ENCODE measurements around the gene HIVEP3.

DNA sequence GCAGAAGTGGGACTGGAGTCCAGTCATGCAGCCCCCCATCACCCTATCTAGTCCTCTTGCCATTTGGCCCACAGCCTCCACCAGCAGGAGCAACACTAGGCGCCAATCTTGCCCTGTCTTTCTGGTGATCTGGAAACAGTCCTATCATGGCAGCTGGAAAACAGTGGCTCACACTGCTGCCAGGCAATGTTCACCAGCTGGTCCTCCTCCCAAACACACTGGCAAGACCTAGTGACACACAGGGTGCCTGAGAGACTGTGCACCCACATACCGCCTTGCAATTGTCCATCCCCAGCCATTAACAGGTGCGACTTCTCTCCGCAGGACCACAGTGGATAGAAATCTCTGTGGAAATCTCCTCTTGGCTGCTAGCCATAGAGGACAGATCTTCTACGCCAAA, 105.5 kb downstream of the HIVEP3 start:
- TF ChIP-seq POLR2A (IDR thresholded peaks at IDR 0.05; ENCODE audit: low read length) (no peak), GATA1 (IDR thresholded peaks at IDR 0.05; ENCODE audit: low read depth, low read length) (no peak)

Data from erythroblast (primary cell).